ENCODE results near the gene LBP.

LBP gene

DNA sequence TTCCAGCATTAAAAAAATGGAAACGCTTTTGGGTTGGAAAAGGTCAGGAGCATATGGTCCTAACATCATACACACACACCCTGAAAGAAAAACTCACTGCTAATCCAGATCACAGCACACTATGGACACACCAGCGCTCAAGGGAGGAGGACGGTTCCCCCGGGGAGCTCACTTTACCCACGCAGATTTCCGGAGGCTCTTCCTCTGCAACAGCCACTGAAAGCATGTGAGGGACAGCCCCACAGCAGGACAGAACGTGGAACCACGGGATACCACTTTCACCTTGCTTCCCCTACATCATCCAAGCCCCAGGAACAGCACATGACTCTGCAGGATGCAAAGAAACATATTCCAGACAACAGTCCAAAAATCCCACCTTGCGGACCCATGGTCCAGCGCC lies 75.6 kb downstream of the LBP start:
- Histone ChIP-seq H3K4me3 (ENCODE audit: low read depth, low read length) (no peak overlapping the region), H3K9me3 (ENCODE audit: control insufficient read depth, insufficient read depth, low read depth, low read length) (no peaks in the 10 kb centered on the region), H3K27ac (ENCODE audit: extremely low read depth, low read depth, low read length) (no peak overlapping the region), H3K4me1 (ENCODE audit: control insufficient read depth, insufficient read depth, low read length) (no peaks in the 10 kb centered on the region), H3K36me3 (ENCODE audit: control insufficient read depth in 2 of 2, insufficient read depth in 1 of 2, low read length in 2 of 2) (peaks cover 69 to 93% of the 10 kb centered on the region in 2 experiments)
- TF ChIP-seq, protein P1, sequence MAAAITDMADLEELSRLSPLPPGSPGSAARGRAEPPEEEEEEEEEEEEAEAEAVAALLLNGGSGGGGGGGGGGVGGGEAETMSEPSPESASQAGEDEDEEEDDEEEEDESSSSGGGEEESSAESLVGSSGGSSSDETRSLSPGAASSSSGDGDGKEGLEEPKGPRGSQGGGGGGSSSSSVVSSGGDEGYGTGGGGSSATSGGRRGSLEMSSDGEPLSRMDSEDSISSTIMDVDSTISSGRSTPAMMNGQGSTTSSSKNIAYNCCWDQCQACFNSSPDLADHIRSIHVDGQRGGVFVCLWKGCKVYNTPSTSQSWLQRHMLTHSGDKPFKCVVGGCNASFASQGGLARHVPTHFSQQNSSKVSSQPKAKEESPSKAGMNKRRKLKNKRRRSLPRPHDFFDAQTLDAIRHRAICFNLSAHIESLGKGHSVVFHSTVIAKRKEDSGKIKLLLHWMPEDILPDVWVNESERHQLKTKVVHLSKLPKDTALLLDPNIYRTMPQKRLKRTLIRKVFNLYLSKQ (tag by site-specific recombination; IDR thresholded peaks at IDR 0.05; ENCODE audit: borderline replicate concordance) = no peak
- TF ChIP-seq ZNF292 (tag by site-specific recombination; IDR thresholded peaks at IDR 0.05; ENCODE audit: borderline replicate concordance, low read depth) (no peak), SCRT1 (tag by site-specific recombination; IDR thresholded peaks at IDR 0.05; ENCODE audit: borderline replicate concordance) (no peak), ZNF600 (tag by site-specific recombination; IDR thresholded peaks at IDR 0.05) (0 out of 2 replicates have a peak, but pooled peaks have one; percentile 11), ZNF843 (tag by site-specific recombination; IDR thresholded peaks at IDR 0.05) (no peak), ZNF707 (tag by site-specific recombination; IDR thresholded peaks at IDR 0.05) (no peak), ZNF624 (tag by site-specific recombination; IDR thresholded peaks at IDR 0.05) (no peak), ZNF155 (tag by site-specific recombination; IDR thresholded peaks at IDR 0.05) (no peak), ZNF311 (tag by site-specific recombination; IDR thresholded peaks at IDR 0.05; ENCODE audit: borderline replicate concordance) (no peak), EGR2 (tag by site-specific recombination; IDR thresholded peaks at IDR 0.05; ENCODE audit: low read depth) (no peak), ZIC2 (tag by site-specific recombination; IDR thresholded peaks at IDR 0.05) (0 out of 2 replicates have a peak, but pooled peaks have one; percentile 20), ZNF202 (tag by site-specific recombination; IDR thresholded peaks at IDR 0.05; ENCODE audit: borderline replicate concordance) (no peak), ZNF654 (tag by site-specific recombination; IDR thresholded peaks at IDR 0.05; ENCODE audit: low read depth) (no peak), ZNF837 (tag by site-specific recombination; IDR thresholded peaks at IDR 0.05) (no peak), ZNF521 (tag by site-specific recombination; IDR thresholded peaks at IDR 0.05) (no peak), ZNF660 (tag by site-specific recombination; IDR thresholded peaks at IDR 0.05) (no peak), ZNF626 (tag by site-specific recombination; IDR thresholded peaks at IDR 0.05) (no peak)
- ChIA-PET POLR2A (interaction anchor here (1.1 to 1.8 kb wide), 2 partner anchors 13 to 52 kb away, joined by 3 to 7 read pairs; partner anchors contain the start of gene SNHG17), CTCF (interaction anchor here (3.8 kb wide), 1 partner anchor 13 kb away, joined by 15 read pairs; the partner anchor contains the start of gene SNHG17)

DNA sequence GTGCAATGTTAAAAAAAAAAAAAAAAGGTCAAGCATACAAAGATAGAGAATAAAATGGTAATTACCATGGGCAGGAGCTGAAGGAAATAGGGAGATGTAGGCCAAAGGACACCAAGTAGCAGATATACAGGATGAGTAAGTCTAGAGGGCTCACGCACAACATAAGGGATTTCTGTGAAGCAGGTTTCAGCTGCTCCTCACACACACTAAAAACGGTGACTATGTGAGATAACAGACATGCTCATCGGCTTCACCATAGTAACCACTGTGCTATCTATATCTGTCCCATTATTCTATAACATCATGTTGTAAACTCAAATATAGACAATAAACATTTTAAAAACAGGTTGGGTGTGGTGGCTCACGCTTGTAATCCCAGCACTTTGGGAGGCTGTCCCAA lies 77.3 kb downstream of the LBP start:
- no peaks in the 10 kb centered on the region for H3K9me3 ChIP-seq (ENCODE audit: control insufficient read depth, insufficient read depth, low read depth, low read length)
- no peak overlapping the region for H3K27ac ChIP-seq (ENCODE audit: extremely low read depth, low read depth, low read length)
- no peak for TF ChIP-seq ZNF132 (tag by site-specific recombination; IDR thresholded peaks at IDR 0.05; ENCODE audit: borderline replicate concordance)
- no peak for TF ChIP-seq ZNF776 (tag by site-specific recombination; IDR thresholded peaks at IDR 0.05; ENCODE audit: borderline replicate concordance)
- TF ChIP-seq ZNF670 (tag by site-specific recombination; IDR thresholded peaks at IDR 0.05; ENCODE audit: low read depth) = no peak
- TF ChIP-seq ZNF214 (tag by site-specific recombination; IDR thresholded peaks at IDR 0.05; ENCODE audit: borderline replicate concordance) = no peak
- TF ChIP-seq ZNF366 (tag by site-specific recombination; conservative IDR thresholded peaks at IDR 0.05) = no peak
- TF ChIP-seq, protein P2, sequence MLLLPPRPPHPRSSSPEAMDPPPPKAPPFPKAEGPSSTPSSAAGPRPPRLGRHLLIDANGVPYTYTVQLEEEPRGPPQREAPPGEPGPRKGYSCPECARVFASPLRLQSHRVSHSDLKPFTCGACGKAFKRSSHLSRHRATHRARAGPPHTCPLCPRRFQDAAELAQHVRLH (tag by site-specific recombination; IDR thresholded peaks at IDR 0.05) = no peak
- no peak for TF ChIP-seq ZNF501 (tag by site-specific recombination; IDR thresholded peaks at IDR 0.05)
- TF ChIP-seq ZSCAN30 (tag by site-specific recombination; IDR thresholded peaks at IDR 0.05) = no peak
- TF ChIP-seq, protein P3, sequence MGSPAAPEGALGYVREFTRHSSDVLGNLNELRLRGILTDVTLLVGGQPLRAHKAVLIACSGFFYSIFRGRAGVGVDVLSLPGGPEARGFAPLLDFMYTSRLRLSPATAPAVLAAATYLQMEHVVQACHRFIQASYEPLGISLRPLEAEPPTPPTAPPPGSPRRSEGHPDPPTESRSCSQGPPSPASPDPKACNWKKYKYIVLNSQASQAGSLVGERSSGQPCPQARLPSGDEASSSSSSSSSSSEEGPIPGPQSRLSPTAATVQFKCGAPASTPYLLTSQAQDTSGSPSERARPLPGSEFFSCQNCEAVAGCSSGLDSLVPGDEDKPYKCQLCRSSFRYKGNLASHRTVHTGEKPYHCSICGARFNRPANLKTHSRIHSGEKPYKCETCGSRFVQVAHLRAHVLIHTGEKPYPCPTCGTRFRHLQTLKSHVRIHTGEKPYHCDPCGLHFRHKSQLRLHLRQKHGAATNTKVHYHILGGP (tag by site-specific recombination; IDR thresholded peaks at IDR 0.05) = no peak
- no peak for TF ChIP-seq ZNF140 (tag by site-specific recombination; IDR thresholded peaks at IDR 0.05)
- TF ChIP-seq ZNF660 (tag by site-specific recombination; IDR thresholded peaks at IDR 0.05) = no peak
- TF ChIP-seq ZNF76 (tag by site-specific recombination; IDR thresholded peaks at IDR 0.05; ENCODE audit: borderline replicate concordance, low read depth) = no peak
- CTCF ChIA-PET = interaction anchor here (3.8 kb wide), 1 partner anchor 11 kb away, joined by 15 read pairs; the partner anchor contains the start of gene SNHG17
- peaks cover 59 to 100% of the 10 kb centered on the region in 2 experiments for H3K36me3 ChIP-seq (ENCODE audit: control insufficient read depth in 2 of 2, insufficient read depth in 1 of 2, low read length in 2 of 2)
- POLR2A ChIA-PET = interaction anchor here (0.7 to 3.6 kb wide), 4 partner anchors 9 to 11 kb away, joined by 3 to 34 read pairs (median 4); partner anchors contain the start of gene SNHG17
- no peaks in the 10 kb centered on the region for H3K4me1 ChIP-seq (ENCODE audit: control insufficient read depth, insufficient read depth, low read length)
- H3K4me3 ChIP-seq (ENCODE audit: low read depth, low read length) = no peak overlapping the region
